Activated CD4-positive, alpha-beta T cell treated with anti-CD3 and anti-CD28 coated beads, Interleukin-2, amount 50 U/mL, for 48 hours (primary cell): ENCODE results near the gene TSC22D1.

Experiments used
- DNase-seq, 2 experiments: peaks; one replicate each; pipeline ENCODE4 v3.0.0-alpha.2; 2020

Gene TSC22D1

DNA sequence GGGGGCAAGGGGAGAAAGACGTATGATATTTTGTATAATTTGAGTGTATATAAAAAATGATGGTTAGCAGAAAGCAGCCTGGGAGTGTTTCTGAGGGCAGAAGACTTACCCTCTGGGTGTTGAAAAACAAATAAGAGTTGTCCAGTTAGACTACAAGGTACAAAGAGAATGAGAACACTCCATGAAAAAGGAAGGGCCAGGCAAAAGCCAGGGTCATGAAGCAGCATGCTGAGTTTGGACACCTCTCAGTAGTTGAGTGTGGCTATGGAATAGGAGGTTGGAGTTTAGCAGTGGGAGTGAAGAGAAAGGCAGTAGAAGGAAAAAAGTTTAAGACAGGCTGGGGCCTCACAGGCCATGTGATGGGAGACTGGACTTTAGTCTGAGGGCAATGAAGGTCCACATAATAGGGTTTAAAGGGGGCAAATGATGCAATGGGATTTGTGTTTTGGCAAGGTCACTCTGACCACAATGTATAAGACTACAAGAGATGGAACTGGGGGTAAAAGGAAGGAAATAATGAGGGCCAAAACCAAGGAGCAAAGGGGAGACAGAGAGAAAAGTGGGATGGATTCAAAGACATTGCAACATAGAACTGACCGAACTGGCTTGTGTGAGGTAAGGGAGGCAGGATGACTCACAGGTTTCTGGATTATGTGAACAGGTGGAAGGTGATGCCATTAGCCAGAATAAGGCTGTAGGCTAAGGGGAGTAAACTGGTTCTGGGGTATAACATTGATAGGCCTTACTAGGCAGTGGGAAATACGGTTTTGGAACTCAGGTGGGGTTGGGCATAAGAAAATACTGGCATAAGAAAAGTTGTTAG lies 125.9 kb downstream of the TSC22D1 start:
- DNase-seq = no peak

DNA sequence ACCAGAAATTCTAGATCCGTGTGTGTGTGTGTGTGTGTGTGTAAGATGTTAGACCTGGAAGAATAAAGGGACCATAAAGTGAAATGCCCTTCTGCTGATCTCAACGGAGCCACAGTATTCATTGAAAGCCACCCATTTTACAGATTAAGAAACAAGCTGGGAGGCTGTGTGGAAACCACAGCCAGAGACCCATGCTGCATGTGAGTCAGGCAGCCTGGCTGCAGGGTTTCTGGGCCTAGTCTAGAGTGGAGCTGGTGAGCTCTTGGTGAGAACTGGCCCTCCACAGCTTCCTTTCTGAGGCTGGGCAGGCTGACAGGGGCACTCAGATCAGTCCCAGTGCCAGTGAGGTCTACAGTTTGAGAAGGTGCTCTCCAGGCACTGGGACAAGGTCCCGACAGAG lies 127.3 kb downstream of the TSC22D1 start:
- DNase-seq = no peak

DNA sequence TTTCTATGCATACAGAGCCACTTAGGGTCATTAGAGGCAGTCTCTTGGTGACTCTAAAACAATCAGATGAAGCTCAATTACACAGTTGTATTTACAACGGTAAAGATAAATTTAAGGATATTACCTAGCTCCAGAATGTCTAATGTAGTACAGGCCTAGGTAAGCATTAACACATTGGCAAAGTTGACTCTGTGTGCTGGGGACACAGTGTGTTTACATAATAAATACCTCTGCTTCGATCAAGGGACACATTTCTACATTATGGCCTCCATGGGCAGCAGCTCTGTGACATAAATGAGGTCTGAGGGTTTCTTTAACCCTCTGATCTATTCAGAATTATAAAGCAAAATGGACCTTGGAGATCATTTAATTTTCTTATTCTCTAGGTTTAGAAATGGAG lies 127.8 kb downstream of the TSC22D1 start:
- no peak for DNase-seq

DNA sequence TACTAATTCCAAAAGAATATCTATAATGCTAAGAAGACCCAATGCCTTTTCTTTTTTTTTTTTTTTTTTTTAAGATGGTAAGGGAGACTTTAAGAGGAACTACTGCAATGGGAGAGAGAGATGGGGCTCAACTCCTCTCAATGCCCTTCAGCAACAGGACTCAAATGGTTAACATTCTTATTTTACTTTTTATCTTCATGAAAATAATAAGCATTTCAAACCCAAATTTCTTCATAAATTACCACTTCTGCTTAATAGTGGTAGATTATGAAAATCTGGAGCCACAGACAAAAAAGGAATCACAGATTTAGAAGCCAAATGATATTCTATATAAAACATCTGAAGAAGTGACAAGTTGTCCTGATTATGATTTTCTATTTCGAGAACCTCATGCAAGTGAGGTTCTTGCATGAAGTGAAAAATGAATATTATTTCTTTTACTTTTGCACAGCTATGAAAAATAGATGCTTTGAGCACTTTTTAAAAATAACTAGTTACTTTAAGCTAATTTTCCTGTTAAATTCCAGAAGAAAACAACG lies 128.3 kb downstream of the TSC22D1 start:
- no peak for DNase-seq

DNA sequence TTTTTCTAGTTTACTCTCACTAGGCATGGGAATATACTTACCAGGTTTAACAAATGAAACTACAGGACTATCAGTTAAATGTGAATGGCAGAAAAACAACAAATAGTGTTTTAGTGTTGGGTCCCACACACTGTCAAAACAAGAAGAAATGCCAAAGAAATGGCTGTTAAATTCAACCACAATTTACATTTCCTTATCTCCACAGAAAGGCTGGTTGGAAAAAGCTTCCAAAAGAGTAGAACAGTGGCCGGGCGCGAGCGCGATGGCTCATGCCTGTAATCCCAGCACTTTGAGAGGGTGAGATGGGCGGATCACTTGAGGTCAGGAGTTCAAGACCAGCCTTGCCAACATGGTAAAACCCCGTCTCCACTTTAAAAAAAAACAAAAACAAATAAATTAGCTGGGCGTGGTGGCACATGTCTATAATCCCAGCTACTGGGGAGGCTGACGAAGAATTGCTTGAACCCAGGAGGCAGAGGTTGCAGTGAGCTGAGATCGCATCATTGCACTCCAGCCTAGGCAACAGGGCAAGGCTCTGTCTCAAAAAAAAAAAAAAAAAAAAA lies 136.0 kb downstream of the TSC22D1 start:
- DNase-seq = no peak

DNA sequence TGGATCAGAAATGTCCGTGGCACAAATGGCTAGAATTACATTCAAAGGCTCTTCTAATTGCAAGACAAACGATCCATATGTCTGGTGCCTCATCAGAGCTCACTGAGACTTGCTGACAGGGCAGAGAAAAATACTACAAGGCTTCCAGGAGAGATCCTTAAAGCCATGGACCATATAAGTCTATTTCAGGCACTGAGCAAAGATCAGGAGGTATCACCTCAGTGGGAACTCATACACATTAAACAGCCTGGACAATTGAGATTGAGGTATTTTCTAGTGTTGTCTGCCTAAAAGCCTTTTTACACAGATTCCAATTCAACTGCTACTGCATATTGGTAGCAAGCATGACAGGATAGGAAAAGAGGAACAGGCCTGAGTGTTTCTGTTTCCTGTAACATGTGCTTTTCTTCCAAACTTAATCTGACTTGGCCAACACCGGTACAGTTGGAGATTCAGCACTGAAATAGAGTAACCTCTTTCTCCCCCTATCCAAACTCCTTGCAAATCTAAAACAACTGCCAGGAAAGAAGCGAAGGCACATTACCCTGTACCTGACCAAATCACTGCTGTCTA lies 136.6 kb downstream of the TSC22D1 start:
- no peak for DNase-seq

DNA sequence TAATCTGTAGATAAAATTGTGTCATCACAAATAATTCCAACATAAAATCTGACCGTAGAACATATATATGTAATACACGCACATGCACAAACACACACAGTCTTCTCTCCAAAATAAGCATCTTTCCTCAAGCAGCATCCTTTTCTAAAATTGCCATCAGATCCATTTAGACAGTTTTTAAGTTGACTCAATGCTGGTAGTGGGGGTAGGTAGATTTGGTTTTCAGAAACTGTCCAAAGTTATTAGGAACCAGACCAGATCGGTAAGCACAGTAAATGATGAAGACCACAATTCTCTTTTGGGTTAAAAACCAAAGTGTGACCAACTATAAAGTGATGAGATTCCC lies 137.9 kb downstream of the TSC22D1 start:
- no peak for DNase-seq

DNA sequence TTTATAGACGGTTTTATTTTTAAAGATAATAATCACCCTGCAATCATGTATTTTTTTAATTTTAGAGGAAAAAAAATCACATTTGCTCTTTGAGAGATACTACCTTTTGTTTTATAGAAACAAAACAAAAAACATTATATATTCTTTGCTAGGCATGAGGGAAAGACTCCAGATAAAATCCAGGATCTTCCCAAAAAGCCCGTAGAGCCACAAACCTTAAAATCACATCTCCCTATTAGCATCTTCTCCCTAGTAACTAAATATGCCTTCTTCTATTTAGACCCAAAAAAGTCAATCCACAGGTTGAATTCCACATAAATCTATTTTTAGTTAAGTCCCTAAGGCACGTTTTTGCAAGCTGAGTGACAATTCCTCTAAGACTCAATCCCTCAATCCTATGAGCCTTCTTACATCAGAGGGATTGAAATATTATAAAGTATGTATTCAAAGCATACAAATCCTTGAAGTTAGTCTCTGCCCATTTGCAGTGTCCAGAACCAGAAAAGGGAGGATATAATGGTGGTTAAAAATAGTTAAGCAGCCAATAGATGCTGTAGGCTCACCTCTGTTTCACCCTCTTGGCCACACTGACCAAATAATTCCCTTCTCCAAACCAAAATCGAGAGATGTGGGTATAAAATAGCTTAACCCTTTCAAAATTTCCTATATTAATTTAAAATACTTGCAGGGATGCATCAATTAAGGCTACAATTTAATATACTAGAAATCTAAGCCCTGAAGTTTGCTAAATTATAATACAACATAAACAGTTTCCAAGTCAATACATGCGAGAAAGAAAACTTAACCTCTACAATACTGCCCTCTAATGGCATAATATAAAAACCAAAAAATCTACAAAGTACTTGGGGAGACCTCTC lies 138.5 kb downstream of the TSC22D1 start:
- DNase-seq = no peak

DNA sequence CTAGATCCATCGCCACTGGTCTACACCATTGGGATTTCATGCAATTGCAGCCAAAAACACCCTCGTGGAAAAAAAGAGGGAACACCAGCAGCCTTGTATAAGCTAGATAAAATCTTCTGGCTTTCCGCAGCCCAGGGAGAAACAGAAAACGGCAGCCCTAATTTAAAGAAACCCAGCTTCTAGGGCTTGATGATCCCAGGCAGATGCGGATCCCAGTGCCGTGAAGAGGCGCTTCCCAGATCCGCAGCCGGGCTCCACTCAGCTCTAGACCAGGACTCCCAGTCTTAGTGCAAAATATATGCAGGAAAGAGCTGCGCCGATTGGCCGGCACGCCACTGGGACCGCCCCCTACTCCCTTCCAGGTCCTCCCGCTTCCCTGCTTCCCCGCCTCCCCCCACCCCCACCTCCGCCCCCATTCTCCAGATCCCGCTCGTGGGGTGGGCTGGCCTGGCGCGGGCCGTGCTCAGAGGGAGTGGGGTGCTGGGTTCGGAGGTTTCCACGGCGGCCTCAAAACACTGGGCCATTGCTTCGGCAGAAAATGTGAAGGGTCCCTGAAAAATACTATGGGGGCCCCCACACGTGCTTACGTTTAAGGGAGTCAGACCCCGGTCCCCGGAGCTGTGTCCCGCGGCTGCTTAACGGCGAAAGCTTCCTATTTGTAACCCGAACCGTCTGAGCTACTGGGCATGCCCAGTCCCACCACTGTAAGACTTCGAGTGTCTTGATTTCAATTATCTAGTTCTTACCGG lies 139.4 kb downstream of the TSC22D1 start:
- peak; percentile 33 to 52 for DNase-seq

DNA sequence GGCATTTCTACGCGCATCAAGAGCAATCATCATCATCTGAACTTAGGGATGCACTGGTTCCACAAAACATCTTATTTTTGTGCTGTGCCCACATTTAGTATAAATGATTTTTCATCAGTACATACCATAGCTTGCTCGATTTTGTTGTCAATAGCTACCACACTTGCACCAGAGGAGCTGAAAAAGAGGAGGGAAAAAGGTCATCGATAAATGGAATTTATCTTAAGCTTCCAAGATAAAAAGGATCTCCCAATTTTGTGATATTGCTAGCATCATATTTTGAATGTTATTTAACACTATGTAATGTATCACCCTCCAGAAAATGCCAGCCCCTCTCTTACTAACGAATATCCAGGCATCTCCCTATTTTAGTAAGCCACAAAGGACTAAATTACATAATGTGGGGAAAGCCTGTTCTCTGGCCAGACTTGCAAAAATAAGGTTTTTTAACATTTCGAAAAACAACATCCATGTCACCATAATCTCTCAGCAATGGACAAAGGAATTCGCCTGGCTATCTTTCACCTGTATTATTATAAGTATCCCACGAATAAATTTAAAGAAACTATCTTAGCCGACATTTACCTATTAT lies 140.1 kb downstream of the TSC22D1 start:
- DNase-seq = no peak

DNA sequence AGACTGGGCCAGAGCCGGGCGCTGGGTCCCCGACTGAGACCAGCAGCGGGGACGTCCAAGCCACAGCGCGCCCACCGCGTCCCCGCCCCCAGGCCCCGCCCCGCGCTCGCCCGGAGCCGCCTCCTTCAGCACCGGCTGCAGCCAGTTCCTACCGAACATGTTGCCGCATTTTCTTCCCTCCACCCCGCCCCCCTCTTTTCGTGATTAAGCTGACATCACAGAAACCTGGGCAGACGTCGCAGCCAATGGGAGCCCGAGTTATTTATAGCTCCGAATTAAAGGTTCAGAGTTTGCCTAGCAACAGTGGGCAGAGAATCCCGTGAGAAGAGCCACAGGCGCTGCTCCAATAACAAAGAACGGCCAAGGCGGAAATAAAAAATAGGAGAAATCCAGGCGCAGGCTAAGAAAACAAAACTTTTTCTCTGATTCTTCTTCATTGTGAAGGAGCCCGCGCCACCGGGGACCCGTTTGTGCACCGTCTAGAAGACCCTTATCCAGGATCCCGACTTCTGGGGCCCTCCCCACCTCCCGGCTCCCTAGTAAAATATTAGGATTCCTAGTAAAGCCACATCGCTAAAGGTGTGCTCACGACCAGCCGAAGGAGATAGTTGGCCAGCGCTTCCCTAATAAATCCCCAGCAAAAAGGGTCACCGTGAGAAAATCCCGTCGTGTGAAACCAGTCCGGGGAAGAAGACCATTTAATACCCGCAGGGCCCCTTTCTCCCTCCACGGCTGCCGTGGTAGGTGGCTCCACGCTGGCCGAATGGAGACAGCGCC lies 140.8 kb downstream of the TSC22D1 start:
- DNase-seq = peak; percentile 86 to 88

DNA sequence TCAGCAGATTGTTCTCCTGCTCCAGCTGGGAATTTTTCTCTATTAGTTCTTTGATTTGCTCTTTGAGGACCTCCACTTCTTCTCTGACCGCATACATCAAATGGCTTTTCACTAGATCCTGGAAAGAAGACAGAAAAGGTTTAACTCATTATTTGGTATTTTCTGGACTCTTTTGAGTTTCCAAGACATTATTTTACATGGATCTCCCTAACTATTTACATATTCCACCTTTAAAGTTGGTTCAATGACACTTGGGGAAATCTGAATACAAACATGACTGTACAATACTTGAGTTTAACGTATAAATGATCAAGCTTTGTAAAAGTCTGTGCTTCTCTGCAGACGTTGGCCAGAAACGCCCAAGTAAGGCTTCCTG lies 141.4 kb downstream of the TSC22D1 start:
- DNase-seq = no peak

DNA sequence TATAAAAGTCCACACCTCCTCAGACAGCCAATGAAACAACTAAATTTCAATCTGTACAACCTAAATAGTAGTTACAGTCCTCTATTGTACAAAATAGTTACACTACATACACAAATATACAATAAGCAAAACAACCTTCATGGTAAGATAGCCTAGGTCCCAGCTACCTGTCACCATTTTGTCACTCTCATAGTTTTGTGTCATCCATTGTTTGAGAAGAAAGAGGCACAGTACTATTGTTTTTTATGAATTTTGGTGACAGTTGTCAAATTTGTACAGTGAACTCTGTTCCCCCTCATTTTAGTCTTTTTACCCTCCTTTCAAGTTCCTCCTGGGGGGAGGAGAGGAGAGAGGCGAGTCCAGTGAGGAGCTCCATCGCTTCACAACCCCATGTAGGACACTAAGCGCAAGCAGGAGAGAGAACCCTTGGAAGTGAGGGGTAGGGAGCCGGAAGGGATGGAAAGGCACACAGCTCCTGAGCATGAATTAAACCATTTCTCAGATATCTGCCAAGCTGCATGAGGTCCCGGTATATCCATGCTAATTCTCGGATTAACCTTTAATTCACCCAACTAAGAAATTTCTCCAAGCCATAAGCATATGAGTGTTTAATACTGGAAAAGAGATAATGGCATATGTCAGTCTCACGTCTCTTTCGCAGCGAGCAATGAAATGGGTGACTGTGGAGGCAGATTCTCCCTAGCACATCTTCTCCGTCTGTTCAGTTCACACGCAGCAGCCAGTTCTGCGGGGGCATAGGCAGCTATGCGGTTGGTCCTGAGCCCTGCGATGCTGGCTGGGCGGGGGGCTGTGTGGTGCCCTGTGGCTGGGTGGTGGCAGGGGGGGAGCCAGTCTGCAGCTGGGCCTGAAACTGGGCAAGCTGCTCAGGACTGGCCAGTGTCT lies 142.0 kb downstream of the TSC22D1 start:
- no peak for DNase-seq

DNA sequence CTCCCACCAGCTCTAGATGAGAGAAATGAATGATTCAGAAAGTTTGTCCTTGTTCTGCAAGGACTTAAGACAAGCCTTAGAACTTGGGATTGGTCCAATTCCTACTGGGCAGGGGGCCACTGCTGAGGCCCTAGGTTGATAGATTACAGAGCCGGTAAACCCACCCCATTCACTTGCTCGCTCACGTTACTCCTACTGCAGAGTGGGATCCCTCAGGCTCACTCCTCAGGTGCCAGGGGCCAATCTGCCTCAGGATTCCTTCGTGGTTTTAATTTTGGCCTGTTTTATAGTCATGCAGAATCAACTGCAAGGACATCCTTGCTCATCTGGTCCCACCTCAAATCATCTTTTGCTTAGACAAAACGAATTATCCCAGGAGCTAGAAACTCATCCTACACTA lies 143.5 kb downstream of the TSC22D1 start:
- DNase-seq = no peak

DNA sequence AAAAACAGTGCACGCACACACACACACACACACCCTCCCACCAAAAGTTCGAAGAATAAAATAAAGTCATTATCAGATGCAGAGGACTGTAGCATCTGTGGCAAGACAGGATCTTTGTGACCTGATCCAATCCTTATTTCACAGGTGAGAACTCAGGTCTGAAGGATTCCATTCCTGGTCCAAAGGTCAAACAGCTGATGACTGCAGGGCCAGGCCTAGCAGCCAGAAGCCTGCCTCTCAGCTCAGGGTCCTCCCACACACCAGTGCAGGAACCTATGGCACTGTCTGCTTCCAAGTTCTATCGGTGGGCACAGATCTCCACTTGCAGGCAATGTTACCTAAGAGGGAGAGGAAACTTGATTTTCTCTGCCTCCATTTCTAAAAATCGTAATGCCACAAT lies 145.0 kb downstream of the TSC22D1 start:
- no peak for DNase-seq

DNA sequence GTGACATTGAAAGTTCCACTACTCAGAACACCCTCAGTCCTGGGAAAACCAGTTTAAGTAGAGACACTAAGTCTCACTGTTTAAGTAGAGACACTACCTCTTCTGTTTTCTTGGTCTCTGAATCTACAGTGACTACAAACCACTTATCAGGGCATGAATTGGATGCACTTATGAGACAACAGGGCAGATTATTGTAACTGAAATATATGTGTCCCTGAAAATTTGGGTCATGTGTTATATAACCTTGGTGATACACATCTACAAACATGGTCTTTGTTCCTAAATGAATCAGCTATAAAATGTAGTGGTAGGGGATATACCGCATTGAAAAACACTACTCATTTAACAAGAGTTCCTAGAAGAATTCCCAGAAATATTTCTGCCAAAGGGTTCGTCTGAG lies 146.8 kb downstream of the TSC22D1 start:
- DNase-seq = no peak

DNA sequence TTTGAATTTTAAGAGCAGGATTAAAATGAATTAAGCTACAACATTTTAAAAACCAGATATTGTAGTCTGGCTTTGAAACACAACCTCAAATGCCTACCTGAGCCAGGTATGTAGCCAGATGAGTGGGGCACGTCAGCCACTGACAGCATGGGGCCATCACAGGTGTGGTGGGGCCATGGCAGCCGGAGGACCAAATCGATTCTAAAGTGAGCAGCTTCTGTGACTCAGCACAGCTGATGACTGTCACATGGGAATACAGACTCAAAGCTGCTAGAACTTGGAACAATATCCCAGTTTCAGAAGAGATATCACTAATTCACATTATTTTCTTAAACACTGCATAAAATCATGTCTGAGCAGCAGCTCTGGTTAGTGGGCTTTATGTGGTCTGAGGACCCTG lies 149.7 kb downstream of the TSC22D1 start:
- no peak for DNase-seq

DNA sequence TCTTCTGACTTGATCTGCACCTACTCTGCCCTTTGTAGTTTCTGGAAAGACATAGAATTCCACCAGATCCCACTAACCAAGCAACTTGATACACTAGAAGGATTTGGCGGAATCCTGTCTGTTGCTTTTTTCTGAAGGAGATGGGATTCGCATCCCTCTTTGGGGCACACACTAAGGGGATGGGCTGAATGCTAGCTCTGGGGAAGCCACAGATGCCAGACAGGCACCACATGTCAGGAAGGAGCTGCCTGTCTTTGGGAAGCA lies 150.4 kb downstream of the TSC22D1 start:
- DNase-seq = no peak

DNA sequence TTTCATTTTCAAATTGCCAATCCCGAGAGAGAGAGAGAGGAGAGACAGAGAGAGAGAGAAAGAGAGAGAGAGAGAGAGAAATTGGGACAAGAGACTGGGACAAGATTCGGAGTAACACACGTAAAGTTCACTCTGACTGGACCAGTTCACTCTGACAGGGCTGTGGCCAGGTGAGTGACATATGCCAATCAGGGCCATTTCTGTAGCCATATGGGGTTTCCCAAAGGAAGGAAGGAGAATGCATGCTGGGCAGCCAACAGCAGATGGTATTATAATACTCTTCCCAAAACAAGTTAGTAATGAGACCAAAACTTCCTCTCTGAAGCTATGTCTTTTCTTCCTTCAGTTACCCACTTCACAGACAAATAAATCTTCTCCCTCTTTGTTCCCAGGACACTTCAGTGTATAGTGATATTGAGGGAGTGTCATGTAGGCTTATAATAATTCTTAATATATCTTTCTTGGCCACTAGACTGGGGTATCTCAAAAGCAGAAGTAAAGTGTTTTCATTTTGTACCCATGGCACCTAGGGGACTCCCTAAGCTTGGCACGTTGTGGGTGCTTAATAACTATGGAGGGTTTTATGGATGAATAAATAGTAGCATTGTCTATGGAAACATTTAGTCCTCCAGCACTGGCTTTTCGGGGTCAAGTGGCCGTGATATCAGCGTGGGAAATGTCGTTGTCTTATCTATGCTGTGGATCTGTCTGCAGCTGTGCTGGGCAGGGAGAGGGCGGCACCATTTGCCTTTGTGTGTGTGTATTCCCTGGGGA lies 150.9 kb downstream of the TSC22D1 start:
- no peak for DNase-seq

DNA sequence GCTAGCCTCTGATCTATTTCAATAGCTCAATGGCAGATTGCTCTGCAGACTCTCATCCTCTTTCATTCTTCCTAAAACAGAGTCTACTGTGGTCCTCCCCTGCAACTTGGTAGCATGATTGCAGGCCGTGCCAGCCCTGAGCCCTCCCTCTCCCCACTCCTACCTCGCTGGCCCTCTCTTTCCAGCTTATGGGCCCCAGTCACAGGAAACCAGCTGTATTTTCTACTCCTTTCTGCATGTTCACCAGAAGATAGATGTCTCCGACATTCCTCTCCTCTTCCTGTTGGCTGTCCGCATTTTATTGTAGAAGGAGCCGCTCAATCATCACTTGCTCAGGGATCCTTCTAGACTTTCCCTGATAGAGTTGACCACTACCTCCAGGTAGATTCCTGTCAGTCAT lies 152.3 kb downstream of the TSC22D1 start:
- no peak for DNase-seq
